Endothelial cell of umbilical vein (primary cell): ENCODE results near the gene ABHD4. TPM values are rescaled to one million over a fixed set of nuclear protein-coding genes. Genes with fewer than 3 reads are reported as not detected.
A peak's percentile ranks its signal among the peaks of the same experiment; 100 is the strongest.
"Not testable (repeated sequence)": the region's sequence is repeated elsewhere in the genome, so short reads cannot be mapped to it uniquely, and the experiment has no call there.

Experiments
- BruUV-seq: library from RNA; stranded (reverse); fragments of 400-500 nt; replicated peaks from 2 replicates; lab custom pipeline; 2021; lab: Mats Ljungman, UMichigan
- CTCF ChIA-PET: fragments of 300-600, 350-600 bp; sonication (Branson Sonifier 250); formaldehyde crosslinking; loops from one replicate; lab custom pipeline; 2021; ENCODE audit warnings: antibody characterized with exemption, inconsistent platforms; lab: Charles Lee
- POLR2A ChIA-PET: fragments of 300-600, 350-600 bp; sonication (Branson Sonifier 250); formaldehyde crosslinking; loops from one replicate; lab custom pipeline; 2021; ENCODE audit warnings: antibody characterized with exemption, inconsistent platforms; lab: Charles Lee
- DNase-seq: peaks from one replicate; pipeline ENCODE4 v3.0.0-alpha.2; 2011; ENCODE audit warnings: low read depth, low spot score
- FAIRE-seq: peaks from 2 replicates; lab custom pipeline; 2011; peaks lifted over from hg19 to GRCh38; lab: Jason Lieb, UNC
- H2AFZ ChIP-seq: 2 replicates; pipeline ENCODE4 v1.6.0; 2012; ENCODE audit warnings: low read depth, low read length, control low read depth, inconsistent platforms
- H3K27ac ChIP-seq: 2 replicates; pipeline ENCODE4 v1.5.1; 2011; ENCODE audit warnings: low read depth, mild to moderate bottlenecking, control low read depth, low read length, moderate library complexity; ENCODE audit not compliant: insufficient read depth
- H3K27me3 ChIP-seq, 2 experiments: 2 replicates each; pipeline versions ENCODE4 v1.6.0 to v1.6.1; 2011; ENCODE audit warnings: low read length in 2 of 2, mixed read lengths in 1 of 2; ENCODE audit not compliant: control insufficient read depth in 2 of 2, insufficient read depth in 2 of 2
- H3K36me3 ChIP-seq, 2 experiments: 2 replicates in 1 of 2; 3 replicates in 1 of 2; pipeline ENCODE4 v1.5.1; 2011; ENCODE audit warnings: low read length in 2 of 2, mild to moderate bottlenecking in 1 of 2, moderate library complexity in 1 of 2; ENCODE audit not compliant: control insufficient read depth in 2 of 2, insufficient read depth in 2 of 2; ENCODE audit errors: extremely low read depth in 1 of 2
- H3K4me1 ChIP-seq: 3 replicates; pipeline ENCODE4 v1.5.1; 2011; ENCODE audit warnings: mild to moderate bottlenecking, low read length; ENCODE audit not compliant: control insufficient read depth, insufficient read depth; ENCODE audit errors: extremely low read depth
- H3K4me2 ChIP-seq: 2 replicates; pipeline ENCODE4 v1.6.1; 2011; ENCODE audit warnings: low read length, control low read depth, mixed read lengths; ENCODE audit not compliant: insufficient read depth
- H3K4me3 ChIP-seq, 3 experiments: fragments of 200-600 bp in 1 of 3; sonication (generic), shearing (Covaris generic) in 1 of 3; replicated peaks in 1 of 3; 2 replicates each; pipeline ENCODE4 v1.5.1; 2011 to 2016; ENCODE audit warnings: control low read depth in 3 of 3, low read length in 3 of 3, mild to moderate bottlenecking in 2 of 3, inconsistent platforms in 1 of 3, low read depth in 1 of 3, moderate library complexity in 1 of 3; ENCODE audit not compliant: insufficient read depth in 1 of 3
- H3K79me2 ChIP-seq: 2 replicates; pipeline ENCODE4 v1.6.0; 2012; ENCODE audit warnings: low read length, inconsistent platforms; ENCODE audit not compliant: control insufficient read depth, insufficient read depth
- H3K9ac ChIP-seq: replicated peaks from 2 replicates; pipeline ENCODE3; 2011; ENCODE audit warnings: low read length, control low read depth; ENCODE audit not compliant: insufficient read depth; ENCODE audit errors: extremely low read depth
- H3K9me1 ChIP-seq: replicated peaks from 3 replicates; pipeline ENCODE4 v1.6.0; 2011; ENCODE audit warnings: mild to moderate bottlenecking, low read length; ENCODE audit not compliant: control insufficient read depth, insufficient read depth; ENCODE audit errors: extremely low read depth
- H3K9me3 ChIP-seq: replicated peaks from 2 replicates; pipeline ENCODE4 v1.5.1; 2012; ENCODE audit warnings: low read length, inconsistent platforms; ENCODE audit not compliant: control insufficient read depth, insufficient read depth
- H4K20me1 ChIP-seq: replicated peaks from 2 replicates; pipeline ENCODE3; 2011; ENCODE audit warnings: mild to moderate bottlenecking, low read length; ENCODE audit not compliant: control insufficient read depth, insufficient read depth; ENCODE audit errors: extremely low read depth
- EZH2 ChIP-seq: IDR thresholded peaks from 2 replicates; pipeline ENCODE4 v1.6.1; 2012; ENCODE audit warnings: borderline replicate concordance, low read depth, mild to moderate bottlenecking, moderate library complexity, low read length, inconsistent platforms; ENCODE audit not compliant: severe bottlenecking
- FOS ChIP-seq: IDR thresholded peaks from 2 replicates; pipeline ENCODE4 v1.6.1; 2011; ENCODE audit warnings: mild to moderate bottlenecking, low read length, moderate library complexity, borderline replicate concordance; ENCODE audit not compliant: insufficient read depth
- GATA2 ChIP-seq: IDR thresholded peaks from 2 replicates; pipeline ENCODE4 v1.7.0; 2011; ENCODE audit warnings: low read depth, mild to moderate bottlenecking, moderate library complexity, mixed read lengths, low read length; ENCODE audit not compliant: insufficient read length, insufficient read depth
- JUN ChIP-seq: IDR thresholded peaks from 2 replicates; pipeline ENCODE4 v1.6.1; 2011; ENCODE audit warnings: borderline replicate concordance, low read depth; ENCODE audit not compliant: insufficient read length, insufficient read depth
- MYC ChIP-seq: IDR thresholded peaks from one replicate; pipeline ENCODE4 v1.6.1; 2011; ENCODE audit warnings: mild to moderate bottlenecking, low read depth, low read length
- POLR2A ChIP-seq: IDR thresholded peaks from 2 replicates; pipeline ENCODE4 v1.6.1; 2012; ENCODE audit warnings: low read depth, mild to moderate bottlenecking, control low read depth, low read length
- POLR2AphosphoS5 ChIP-seq: IDR thresholded peaks from 2 replicates; pipeline ENCODE4 v1.6.1; 2012; ENCODE audit warnings: low read depth, mild to moderate bottlenecking, control low read depth, low read length, moderate library complexity; ENCODE audit not compliant: insufficient read depth
- dilution Hi-C: fragments of 300-500 bp; cut with MboI; formaldehyde crosslinking; loops from one replicate; pipeline ENCODE4 v1.15.0; 2019; ENCODE audit warnings: low sequenced_read_pairs; ENCODE audit not compliant: extremely low pct_ligation_motif_present
- intact Hi-C: fragments of 100-400 bp; cut with micrococcal nuclease; formaldehyde crosslinking; loops from one replicate; pipeline ENCODE4 v1.10.0; 2022
- polyA plus RNA-seq, 4 experiments: library from polyadenylated mRNA; depleted of rRNA in 3 of 4; stranded (reverse) in 3 of 4; unstranded in 1 of 4; fragments of >200 nt; gene quantifications; 2 replicates each; pipeline versions ENCODE4 v1.2.1 to v1.2.3, GENCODE V29; 2011 to 2012; ENCODE audit warnings: missing spikeins in 1 of 4
- total RNA-seq: library from RNA; stranded (reverse); gene quantifications from 2 replicates; pipeline ENCODE4 v1.2.3, GENCODE V29; 2021
- TF ChIP-seq, protein P1 (sequence below): IDR thresholded peaks from 2 replicates; pipeline ENCODE4 v1.6.1; 2011; ENCODE audit not compliant: insufficient read depth, insufficient read length
- TF ChIP-seq, protein P2 (sequence below), 2 donors: IDR thresholded peaks; 1 replicate in 1 of 2; 2 replicates in 1 of 2; pipeline ENCODE4 v1.5.1; 2011; ENCODE audit warnings: low read length in 2 of 2, mild to moderate bottlenecking in 2 of 2, moderate library complexity in 2 of 2, control low read depth in 1 of 2, inconsistent platforms in 1 of 2, low read depth in 1 of 2; ENCODE audit not compliant: insufficient read depth in 1 of 2; ENCODE audit errors: extremely low read depth in 1 of 2

Gene ABHD4
- total and polyA plus RNA-seq, 2 donors (not counting 3 experiments of a cell fraction or from before 2014, with no cell fraction given): 34.8 to 45.5 TPM

DNA sequence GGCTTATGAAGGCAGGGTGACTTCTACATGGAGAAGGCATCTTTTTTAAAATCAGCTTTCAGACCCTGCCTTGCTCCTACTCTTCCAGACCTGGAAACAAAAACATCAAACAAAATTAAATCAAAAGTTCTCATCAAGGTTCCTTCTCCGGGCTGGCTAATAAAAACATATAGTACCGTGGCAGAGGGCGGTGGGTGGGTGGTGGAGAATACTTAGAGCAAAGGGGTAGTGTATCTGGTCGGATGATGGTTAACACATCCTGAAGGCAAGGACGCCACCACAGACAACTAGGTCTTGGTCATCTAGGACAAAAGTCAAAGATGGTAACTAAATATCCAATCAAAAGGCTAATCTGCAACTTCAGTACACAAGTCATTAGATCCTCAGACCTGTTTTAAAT, 10.9 kb upstream of the ABHD4 start:
- peak overlapping the region; percentile 34 for H3K27ac ChIP-seq
- H3K27me3 ChIP-seq: no peaks in the 10 kb centered on the region
- CTCF ChIA-PET: interaction anchor here (0.9 to 8.5 kb wide), 5 partner anchors 11 to 66 kb away, joined by 3 to 102 read pairs (median 24); partner anchors contain the start of gene ABHD4
- H3K4me3 ChIP-seq: no peak overlapping the region
- POLR2A ChIA-PET: no interaction called here
- H3K9ac ChIP-seq: no peak overlapping the region
- intact Hi-C loops: no loop called here
- no peaks in the 10 kb centered on the region for H3K9me3 ChIP-seq
- FAIRE-seq (no peak), DNase-seq (no peak)
- H3K79me2 ChIP-seq: peaks cover 63% of the 10 kb centered on the region
- H3K4me1 ChIP-seq: peaks cover 23% of the 10 kb centered on the region
- no peaks in the 10 kb centered on the region for H3K36me3 ChIP-seq
- no peak overlapping the region for H2AFZ ChIP-seq
- TF ChIP-seq MYC (no peak), GATA2 (no peak), FOS (no peak), JUN (no peak), POLR2AphosphoS5 (no peak), EZH2 (no peak), POLR2A (no peak)
- TF ChIP-seq, protein P1, sequence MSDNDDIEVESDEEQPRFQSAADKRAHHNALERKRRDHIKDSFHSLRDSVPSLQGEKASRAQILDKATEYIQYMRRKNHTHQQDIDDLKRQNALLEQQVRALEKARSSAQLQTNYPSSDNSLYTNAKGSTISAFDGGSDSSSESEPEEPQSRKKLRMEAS: no peak
- TF ChIP-seq, protein P2, sequence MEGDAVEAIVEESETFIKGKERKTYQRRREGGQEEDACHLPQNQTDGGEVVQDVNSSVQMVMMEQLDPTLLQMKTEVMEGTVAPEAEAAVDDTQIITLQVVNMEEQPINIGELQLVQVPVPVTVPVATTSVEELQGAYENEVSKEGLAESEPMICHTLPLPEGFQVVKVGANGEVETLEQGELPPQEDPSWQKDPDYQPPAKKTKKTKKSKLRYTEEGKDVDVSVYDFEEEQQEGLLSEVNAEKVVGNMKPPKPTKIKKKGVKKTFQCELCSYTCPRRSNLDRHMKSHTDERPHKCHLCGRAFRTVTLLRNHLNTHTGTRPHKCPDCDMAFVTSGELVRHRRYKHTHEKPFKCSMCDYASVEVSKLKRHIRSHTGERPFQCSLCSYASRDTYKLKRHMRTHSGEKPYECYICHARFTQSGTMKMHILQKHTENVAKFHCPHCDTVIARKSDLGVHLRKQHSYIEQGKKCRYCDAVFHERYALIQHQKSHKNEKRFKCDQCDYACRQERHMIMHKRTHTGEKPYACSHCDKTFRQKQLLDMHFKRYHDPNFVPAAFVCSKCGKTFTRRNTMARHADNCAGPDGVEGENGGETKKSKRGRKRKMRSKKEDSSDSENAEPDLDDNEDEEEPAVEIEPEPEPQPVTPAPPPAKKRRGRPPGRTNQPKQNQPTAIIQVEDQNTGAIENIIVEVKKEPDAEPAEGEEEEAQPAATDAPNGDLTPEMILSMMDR (IDR thresholded peaks at IDR 0.05; ENCODE audit: extremely low read depth in 1 of 2, insufficient read depth in 1 of 2, low read depth in 1 of 2, low read length in 2 of 2): no peak
- BruUV-seq: no TSS peak
- H3K4me2 ChIP-seq: no peak overlapping the region
- H3K9me1 ChIP-seq: no peaks in the 10 kb centered on the region
- dilution Hi-C loops: no loop called here
- H4K20me1 ChIP-seq: no peaks in the 10 kb centered on the region

DNA sequence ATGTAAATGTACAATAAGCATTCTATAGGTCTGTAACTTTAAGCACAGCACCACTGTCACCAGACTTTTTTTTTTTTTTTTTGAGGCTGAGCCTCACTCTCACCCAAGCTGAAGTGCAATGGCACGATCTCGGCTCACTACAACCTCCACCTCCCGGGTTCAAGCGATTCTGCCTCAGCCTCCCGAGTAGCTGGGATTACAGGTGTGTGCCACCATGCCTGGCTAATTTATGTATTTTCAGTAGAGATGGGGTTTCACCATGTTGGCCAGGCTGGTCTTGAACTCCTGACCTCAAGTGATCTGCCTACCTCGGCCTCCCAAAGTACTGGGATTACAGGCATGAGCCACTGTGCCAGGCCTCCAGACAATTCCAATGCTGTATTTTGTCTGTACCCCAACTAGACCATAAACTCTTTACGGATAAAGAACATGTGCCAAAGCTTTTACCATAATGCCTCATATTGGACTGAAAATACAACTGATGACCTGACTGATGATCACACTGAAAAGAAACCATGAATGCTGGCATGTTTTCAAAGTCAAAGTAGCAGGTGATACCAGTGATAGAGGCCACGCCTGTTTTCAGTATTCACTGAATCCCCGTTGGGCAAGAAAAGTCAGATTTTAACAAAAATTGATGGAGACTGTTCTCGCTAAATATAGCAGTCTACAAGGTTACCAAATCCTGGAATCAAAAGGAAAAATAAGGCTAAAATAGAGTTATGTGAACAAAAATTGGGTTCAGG, 10.2 kb upstream of the ABHD4 start:
- FAIRE-seq, H4K20me1 ChIP-seq, H2AFZ ChIP-seq, dilution Hi-C loops, H3K36me3 ChIP-seq, BruUV-seq, DNase-seq, H3K9me3 ChIP-seq, H3K9me1 ChIP-seq, H3K27me3 ChIP-seq: not testable (repeated sequence)
- CTCF ChIA-PET: interaction anchor here (1.0 to 8.5 kb wide), 3 partner anchors 11 to 65 kb away, joined by 4 to 102 read pairs (median 42); partner anchors contain the start of gene ABHD4
- Histone ChIP-seq H3K79me2 (peaks cover 60% of the 10 kb centered on the region), H3K27ac (peak overlapping the region; percentile 84), H3K4me2 (peak overlapping the region; percentile 94), H3K9ac (peak overlapping the region; percentile 97), H3K4me1 (peaks cover 23% of the 10 kb centered on the region), H3K4me3 (peak overlapping the region; percentile 70 to 99 (median 92))
- POLR2A ChIA-PET: interaction anchor here (0.6 kb wide), 1 partner anchor 324 kb away, joined by 3 read pairs; no protein-coding TSS in a partner anchor
- intact Hi-C loops: loop anchor here (2.0 kb wide), 1 partner anchor 341 kb away; the partner anchor contains the start of gene PRMT5
